ENCODE measurements around the gene SLC25A4. TPM values are rescaled to one million over a fixed set of nuclear protein-coding genes. Genes with fewer than 3 reads are reported as not detected.
"Not testable (repeated sequence)": the region's sequence is repeated elsewhere in the genome, so short reads cannot be mapped to it uniquely, and the experiment has no call there.

The SLC25A4 gene
- total RNA-seq, 4 donors from 2014 or later, result 17.3 to 64.4 (median 37.1) TPM

DNA sequence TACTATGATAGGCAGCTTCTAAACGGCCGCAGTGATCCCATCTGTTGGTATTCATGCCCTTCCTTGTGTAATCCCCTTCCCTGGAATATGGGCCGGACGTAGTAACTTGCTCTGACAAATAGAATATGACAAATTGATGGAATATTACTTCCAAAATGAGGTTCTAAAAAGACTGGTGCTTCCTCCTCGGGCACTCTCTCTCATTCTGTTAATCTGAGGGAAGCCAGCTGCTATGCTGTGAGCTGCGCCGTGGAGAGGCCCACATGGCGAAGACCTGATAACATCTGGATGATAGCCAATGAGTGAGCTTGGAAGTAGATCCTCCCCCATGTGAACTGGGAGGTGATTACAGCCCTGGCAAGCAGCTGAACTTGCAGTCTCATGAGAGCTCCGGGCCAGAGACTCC is 27.2 kb upstream of the SLC25A4 start:
- TF ChIP-seq, protein P1, sequence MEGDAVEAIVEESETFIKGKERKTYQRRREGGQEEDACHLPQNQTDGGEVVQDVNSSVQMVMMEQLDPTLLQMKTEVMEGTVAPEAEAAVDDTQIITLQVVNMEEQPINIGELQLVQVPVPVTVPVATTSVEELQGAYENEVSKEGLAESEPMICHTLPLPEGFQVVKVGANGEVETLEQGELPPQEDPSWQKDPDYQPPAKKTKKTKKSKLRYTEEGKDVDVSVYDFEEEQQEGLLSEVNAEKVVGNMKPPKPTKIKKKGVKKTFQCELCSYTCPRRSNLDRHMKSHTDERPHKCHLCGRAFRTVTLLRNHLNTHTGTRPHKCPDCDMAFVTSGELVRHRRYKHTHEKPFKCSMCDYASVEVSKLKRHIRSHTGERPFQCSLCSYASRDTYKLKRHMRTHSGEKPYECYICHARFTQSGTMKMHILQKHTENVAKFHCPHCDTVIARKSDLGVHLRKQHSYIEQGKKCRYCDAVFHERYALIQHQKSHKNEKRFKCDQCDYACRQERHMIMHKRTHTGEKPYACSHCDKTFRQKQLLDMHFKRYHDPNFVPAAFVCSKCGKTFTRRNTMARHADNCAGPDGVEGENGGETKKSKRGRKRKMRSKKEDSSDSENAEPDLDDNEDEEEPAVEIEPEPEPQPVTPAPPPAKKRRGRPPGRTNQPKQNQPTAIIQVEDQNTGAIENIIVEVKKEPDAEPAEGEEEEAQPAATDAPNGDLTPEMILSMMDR (IDR thresholded peaks at IDR 0.05), result no peak
- no peak for TF ChIP-seq POLR2A (IDR thresholded peaks at IDR 0.05)
- no peak overlapping the region for H3K4me3 ChIP-seq
- H3K36me3 ChIP-seq, result no peaks in the 10 kb centered on the region
- H3K27ac ChIP-seq, result no peak overlapping the region
- H3K27me3 ChIP-seq, result no peaks in the 10 kb centered on the region
- peak in 1 of 3 donors; percentile 55 for DNase-seq
- H3K4me1 ChIP-seq, result no peaks in the 10 kb centered on the region
- H3K9me3 ChIP-seq, result no peaks in the 10 kb centered on the region

DNA sequence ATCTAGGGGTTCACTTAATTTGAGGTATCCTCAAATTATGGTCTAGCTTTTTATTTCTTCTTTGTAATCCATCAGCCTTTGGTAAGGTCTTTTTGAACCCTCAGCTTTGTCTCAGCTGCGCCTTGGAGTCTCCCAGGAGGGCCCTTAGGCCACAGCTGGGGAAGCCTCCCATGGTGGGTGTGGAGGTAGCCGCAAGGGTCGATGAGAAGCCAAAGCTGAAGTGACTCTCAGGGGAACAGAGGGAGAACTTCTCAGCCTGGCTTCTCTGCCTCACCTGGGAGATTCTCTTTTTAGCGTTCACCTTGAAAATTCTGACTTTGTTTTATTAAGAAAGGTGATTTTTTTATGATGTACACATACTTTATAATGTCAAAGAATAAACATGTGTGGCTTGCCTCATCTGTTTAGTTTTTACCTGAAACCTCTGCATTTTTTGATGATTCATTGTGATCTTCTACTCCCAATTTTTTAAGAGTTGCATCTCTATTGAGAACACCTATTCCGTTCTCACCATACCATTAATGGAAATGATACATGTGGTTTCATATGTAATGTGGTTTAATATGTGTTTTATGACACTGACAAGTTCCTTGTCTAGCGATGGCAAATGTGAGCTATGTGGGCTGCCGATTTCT is 25.6 kb upstream of the SLC25A4 start:
- Histone ChIP-seq H3K36me3 (no peaks in the 10 kb centered on the region), H3K27ac (no peak overlapping the region), H3K9me3 (no peaks in the 10 kb centered on the region), H3K4me1 (no peaks in the 10 kb centered on the region), H3K4me3 (no peak overlapping the region), H3K27me3 (no peaks in the 10 kb centered on the region)
- DNase-seq, result no peak
- no peak for TF ChIP-seq POLR2A (IDR thresholded peaks at IDR 0.05)
- TF ChIP-seq, protein P1 (IDR thresholded peaks at IDR 0.05), result no peak

DNA sequence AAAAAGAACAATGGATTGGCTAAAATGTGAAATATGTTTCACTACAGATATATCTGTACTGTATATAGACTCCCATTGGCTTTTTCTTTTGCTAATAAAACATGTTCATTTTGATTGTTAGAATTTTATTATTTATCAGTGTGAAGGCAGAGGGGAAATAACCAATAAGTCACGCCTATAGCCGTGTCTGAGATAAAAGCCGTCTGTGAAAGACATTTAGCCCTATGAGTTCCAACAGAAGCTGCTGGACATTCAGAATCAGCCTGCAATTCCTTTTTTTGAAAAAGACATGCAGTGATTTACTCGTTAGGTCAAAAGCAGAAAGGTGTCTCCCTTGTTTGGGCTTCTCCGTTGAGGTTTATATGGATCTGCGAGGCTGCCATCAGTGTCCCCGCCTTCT is 24.2 kb upstream of the SLC25A4 start:
- H3K4me3 ChIP-seq, result no peak overlapping the region
- H3K27me3 ChIP-seq, result no peaks in the 10 kb centered on the region

DNA sequence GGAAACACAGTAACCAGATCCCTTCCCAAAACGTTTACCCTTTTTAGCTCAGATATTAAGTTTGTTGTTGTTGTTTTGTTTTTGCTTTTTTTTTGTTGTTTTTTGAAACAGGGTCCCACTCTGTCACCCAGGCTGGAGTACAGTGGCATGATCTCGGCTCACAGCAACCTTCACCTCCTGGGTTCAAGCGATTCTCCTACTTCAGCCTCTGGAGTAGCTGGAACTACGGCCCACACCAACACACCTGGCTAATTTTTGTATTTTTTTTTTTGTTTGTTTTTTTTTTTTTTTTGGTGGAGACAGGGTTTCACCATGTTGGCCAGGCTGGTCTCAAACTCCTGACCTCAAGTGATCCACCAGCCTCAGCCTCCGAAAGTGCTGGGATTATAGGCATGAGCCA is 23.6 kb upstream of the SLC25A4 start:
- not testable (repeated sequence) for H3K9me3 ChIP-seq, H3K36me3 ChIP-seq, H3K27ac ChIP-seq, DNase-seq, H3K4me1 ChIP-seq, H3K27me3 ChIP-seq, H3K4me3 ChIP-seq

More for the DNA sequence above, 24.2 kb upstream of the SLC25A4 start:
- Histone ChIP-seq H3K4me1 (no peaks in the 10 kb centered on the region), H3K9me3 (no peaks in the 10 kb centered on the region), H3K27ac (no peak overlapping the region), H3K36me3 (no peaks in the 10 kb centered on the region)
- TF ChIP-seq, protein P1 (IDR thresholded peaks at IDR 0.05), result no peak
- no peak for TF ChIP-seq POLR2A (IDR thresholded peaks at IDR 0.05)
- no peak for DNase-seq

DNA sequence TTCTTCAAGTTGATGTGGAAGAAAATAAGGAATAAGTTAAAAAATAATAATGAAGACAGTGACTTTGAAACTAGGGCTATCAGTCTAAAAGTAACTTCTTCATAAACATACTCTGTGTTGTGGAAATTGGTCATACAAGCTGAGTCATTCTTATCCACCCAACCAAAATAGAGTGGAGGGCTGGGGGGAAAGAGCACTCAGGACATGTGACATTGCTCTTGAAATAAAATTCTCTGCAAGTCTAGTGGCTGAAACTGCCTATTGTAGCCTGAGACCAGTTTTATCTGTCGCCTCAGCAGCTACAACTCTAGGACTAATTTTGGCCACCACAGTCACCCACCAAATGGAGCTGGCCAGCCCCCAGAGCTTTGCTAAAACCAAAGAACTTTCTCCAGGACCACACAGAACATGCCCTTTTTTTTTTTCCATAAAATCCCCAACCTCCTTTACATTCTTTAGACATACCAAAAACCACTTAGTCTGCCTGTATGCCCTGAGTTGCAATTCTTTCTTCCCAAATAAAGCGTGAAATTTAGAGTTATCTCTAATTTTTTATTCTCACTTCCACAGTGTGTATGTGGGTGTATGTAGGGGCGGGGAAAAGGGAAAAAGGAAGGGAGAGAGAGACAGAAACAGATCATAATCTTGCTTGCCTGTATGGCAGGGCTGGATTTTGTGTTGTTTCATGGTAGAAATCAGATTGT is 23.0 kb upstream of the SLC25A4 start:
- TF ChIP-seq, protein P1 (IDR thresholded peaks at IDR 0.05), result no peak
- TF ChIP-seq POLR2A (IDR thresholded peaks at IDR 0.05), result no peak
- Histone ChIP-seq H3K36me3 (no peaks in the 10 kb centered on the region), H3K27ac (no peak overlapping the region), H3K9me3 (no peaks in the 10 kb centered on the region), H3K27me3 (no peaks in the 10 kb centered on the region), H3K4me1 (no peaks in the 10 kb centered on the region), H3K4me3 (no peak overlapping the region)
- DNase-seq, result no peak

DNA sequence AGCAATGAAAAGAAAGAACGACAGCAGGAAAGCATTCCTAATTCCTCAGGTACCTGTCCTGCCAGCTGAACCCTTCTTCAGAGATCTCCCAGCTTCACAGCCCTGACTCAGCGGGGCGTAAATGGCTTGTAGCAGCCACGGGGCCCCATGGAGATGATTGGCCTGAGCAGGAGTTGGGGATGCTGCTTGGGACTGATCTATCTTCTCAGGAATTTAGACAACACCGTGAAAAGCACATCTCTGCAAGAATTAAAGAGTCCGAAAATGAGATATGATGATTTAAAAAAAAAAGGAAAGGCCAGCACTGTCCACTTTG is 22.5 kb upstream of the SLC25A4 start:
- no peaks in the 10 kb centered on the region for H3K4me1 ChIP-seq
- no peaks in the 10 kb centered on the region for H3K9me3 ChIP-seq

More for the DNA sequence above, 22.5 kb upstream of the SLC25A4 start:
- no peaks in the 10 kb centered on the region for H3K27me3 ChIP-seq
- no peak overlapping the region for H3K4me3 ChIP-seq
- H3K36me3 ChIP-seq, result no peaks in the 10 kb centered on the region
- DNase-seq, result no peak
- no peak overlapping the region for H3K27ac ChIP-seq
- TF ChIP-seq, protein P1 (IDR thresholded peaks at IDR 0.05), result no peak
- no peak for TF ChIP-seq POLR2A (IDR thresholded peaks at IDR 0.05)

Measured in Peyer's patch (tissue), 4 donors.